Parathyroid adenoma (tissue), 2 donors: ENCODE results near the gene IL33.
A peak's percentile ranks its signal among the peaks of the same experiment; 100 is the strongest.

Experiments
- H2AFZ ChIP-seq: fragments of 300-600 bp; sonication (generic); one replicate; pipeline ENCODE4 v1.7.0; 2017; ENCODE audit warnings: antibody characterized with exemption, mild to moderate bottlenecking
- H3K27ac ChIP-seq: fragments of 300-600 bp; sonication (generic); one replicate; pipeline ENCODE4 v1.7.0; 2017
- H3K27me3 ChIP-seq: fragments of 300-600 bp; sonication (generic); one replicate; pipeline ENCODE4 v1.7.0; 2017; ENCODE audit warnings: low read length; ENCODE audit not compliant: control insufficient read depth, insufficient read depth
- H3K36me3 ChIP-seq: fragments of 300-600 bp; sonication (generic); one replicate; pipeline ENCODE4 v1.7.0; 2017; ENCODE audit warnings: low read length; ENCODE audit not compliant: control insufficient read depth, insufficient read depth
- H3K4me1 ChIP-seq: fragments of 300-600 bp; sonication (generic); one replicate; pipeline ENCODE4 v1.7.0; 2017; ENCODE audit warnings: control low read depth
- H3K4me2 ChIP-seq: fragments of 300-600 bp; sonication (generic); one replicate; pipeline ENCODE4 v1.7.0; 2017; ENCODE audit warnings: low read length
- H3K4me3 ChIP-seq: fragments of 300-600 bp; sonication (generic); one replicate; pipeline ENCODE4 v1.7.0; 2017; ENCODE audit warnings: low read depth, low read length
- H3K79me2 ChIP-seq: fragments of 300-600 bp; sonication (generic); one replicate; pipeline ENCODE4 v1.7.0; 2017; ENCODE audit warnings: control low read depth
- H3K9ac ChIP-seq: fragments of 300-600 bp; sonication (generic); one replicate; pipeline ENCODE4 v1.7.0; 2017; ENCODE audit warnings: mild to moderate bottlenecking
- H3K9me3 ChIP-seq: fragments of 300-600 bp; sonication (generic); one replicate; pipeline ENCODE4 v1.7.0; 2017; ENCODE audit warnings: low read length; ENCODE audit not compliant: control insufficient read depth
- CTCF ChIP-seq: fragments of 300-600 bp; sonication (generic); IDR thresholded peaks from one replicate; pipeline ENCODE4 v1.7.0; 2017; ENCODE audit warnings: antibody characterized with exemption, mild to moderate bottlenecking
- donor health status: primary hyperparathyroidism.

IL33 gene

GRCh38 chr9:6183627-6184026, 32.0 kb upstream of the IL33 start:
- no peak for TF ChIP-seq CTCF
- H3K4me3 ChIP-seq = no peak overlapping the region

GRCh38 chr9:6184749-6185645, 30.6 kb upstream of the IL33 start:
- TF ChIP-seq CTCF = no peak
- H3K4me1 ChIP-seq = no peaks in the 10 kb centered on the region
- H3K27me3 ChIP-seq = no peaks in the 10 kb centered on the region
- no peak overlapping the region for H3K27ac ChIP-seq
- no peak overlapping the region for H3K4me3 ChIP-seq
- H3K79me2 ChIP-seq = no peaks in the 10 kb centered on the region
- H3K36me3 ChIP-seq = no peaks in the 10 kb centered on the region
- H3K4me2 ChIP-seq = peak overlapping the region; percentile 19
- no peak overlapping the region for H2AFZ ChIP-seq
- no peak overlapping the region for H3K9ac ChIP-seq
- H3K9me3 ChIP-seq = no peaks in the 10 kb centered on the region

More at GRCh38 chr9:6183627-6184026, 32.0 kb upstream of the IL33 start:
- no peaks in the 10 kb centered on the region for H3K9me3 ChIP-seq
- no peaks in the 10 kb centered on the region for H3K79me2 ChIP-seq
- H3K4me2 ChIP-seq = no peak overlapping the region
- H3K36me3 ChIP-seq = no peaks in the 10 kb centered on the region
- H3K27ac ChIP-seq = no peak overlapping the region
- H2AFZ ChIP-seq = no peak overlapping the region
- H3K9ac ChIP-seq = no peak overlapping the region
- no peaks in the 10 kb centered on the region for H3K4me1 ChIP-seq
- no peaks in the 10 kb centered on the region for H3K27me3 ChIP-seq

- no peak overlapping the region for H3K4me2 ChIP-seq
- no peak overlapping the region for H3K27ac ChIP-seq
- no peaks in the 10 kb centered on the region for H3K79me2 ChIP-seq
- TF ChIP-seq CTCF = no peak
- H2AFZ ChIP-seq = no peak overlapping the region
- no peaks in the 10 kb centered on the region for H3K27me3 ChIP-seq
- H3K9me3 ChIP-seq = no peaks in the 10 kb centered on the region
- H3K36me3 ChIP-seq = no peaks in the 10 kb centered on the region
- H3K4me3 ChIP-seq = no peak overlapping the region
- no peaks in the 10 kb centered on the region for H3K4me1 ChIP-seq
- no peak overlapping the region for H3K9ac ChIP-seq
Measured at GRCh38 chr9:6186691-6187090, 28.9 kb upstream of the IL33 start.

GRCh38 chr9:6187272-6187671, 28.3 kb upstream of the IL33 start:
- no peaks in the 10 kb centered on the region for H3K27me3 ChIP-seq
- no peak overlapping the region for H3K9ac ChIP-seq
- no peaks in the 10 kb centered on the region for H3K9me3 ChIP-seq
- no peaks in the 10 kb centered on the region for H3K36me3 ChIP-seq
- no peak for TF ChIP-seq CTCF
- no peak overlapping the region for H3K4me3 ChIP-seq
- H3K27ac ChIP-seq = no peak overlapping the region
- H3K4me1 ChIP-seq = no peaks in the 10 kb centered on the region
- no peak overlapping the region for H3K4me2 ChIP-seq
- no peak overlapping the region for H2AFZ ChIP-seq
- H3K79me2 ChIP-seq = no peaks in the 10 kb centered on the region

- H3K27me3 ChIP-seq = no peaks in the 10 kb centered on the region
- H3K4me2 ChIP-seq = no peak overlapping the region
- H3K4me1 ChIP-seq = no peaks in the 10 kb centered on the region
- no peak overlapping the region for H2AFZ ChIP-seq
- H3K4me3 ChIP-seq = no peak overlapping the region
- H3K9ac ChIP-seq = no peak overlapping the region
- H3K9me3 ChIP-seq = no peaks in the 10 kb centered on the region
- no peak overlapping the region for H3K27ac ChIP-seq
- no peak for TF ChIP-seq CTCF
- H3K36me3 ChIP-seq = no peaks in the 10 kb centered on the region
- no peaks in the 10 kb centered on the region for H3K79me2 ChIP-seq
Measured at GRCh38 chr9:6188466-6188865, 27.1 kb upstream of the IL33 start.
